Measurements from ENCODE around the gene NDST4.

GRCh38 chr4:115152081-115152480, 38.7 kb upstream of the NDST4 start:
- TF ChIP-seq, protein P1, sequence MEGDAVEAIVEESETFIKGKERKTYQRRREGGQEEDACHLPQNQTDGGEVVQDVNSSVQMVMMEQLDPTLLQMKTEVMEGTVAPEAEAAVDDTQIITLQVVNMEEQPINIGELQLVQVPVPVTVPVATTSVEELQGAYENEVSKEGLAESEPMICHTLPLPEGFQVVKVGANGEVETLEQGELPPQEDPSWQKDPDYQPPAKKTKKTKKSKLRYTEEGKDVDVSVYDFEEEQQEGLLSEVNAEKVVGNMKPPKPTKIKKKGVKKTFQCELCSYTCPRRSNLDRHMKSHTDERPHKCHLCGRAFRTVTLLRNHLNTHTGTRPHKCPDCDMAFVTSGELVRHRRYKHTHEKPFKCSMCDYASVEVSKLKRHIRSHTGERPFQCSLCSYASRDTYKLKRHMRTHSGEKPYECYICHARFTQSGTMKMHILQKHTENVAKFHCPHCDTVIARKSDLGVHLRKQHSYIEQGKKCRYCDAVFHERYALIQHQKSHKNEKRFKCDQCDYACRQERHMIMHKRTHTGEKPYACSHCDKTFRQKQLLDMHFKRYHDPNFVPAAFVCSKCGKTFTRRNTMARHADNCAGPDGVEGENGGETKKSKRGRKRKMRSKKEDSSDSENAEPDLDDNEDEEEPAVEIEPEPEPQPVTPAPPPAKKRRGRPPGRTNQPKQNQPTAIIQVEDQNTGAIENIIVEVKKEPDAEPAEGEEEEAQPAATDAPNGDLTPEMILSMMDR (IDR thresholded peaks at IDR 0.05; ENCODE audit: low read depth, low read length) = no peak
- no peak for TF ChIP-seq EZH2phosphoT487 (IDR thresholded peaks at IDR 0.05; ENCODE audit: low read depth)
